A673 (cell line): ENCODE results near the gene VEGFB. TPM values are rescaled to one million over a fixed set of nuclear protein-coding genes. Genes with fewer than 3 reads are reported as not detected.
A peak's percentile ranks its signal among the peaks of the same experiment; 100 is the strongest.

Experiments
- BruUV-seq: library from RNA; stranded (reverse); fragments of 400-500 nt; replicated peaks from 2 replicates; lab custom pipeline; 2021; lab: Mats Ljungman, UMichigan
- CTCF ChIA-PET: fragments of 300-600 bp; sonication (Branson Sonifier 250); formaldehyde crosslinking; loops from one replicate; lab custom pipeline; 2022; ENCODE audit warnings: antibody characterized with exemption; lab: Charles Lee
- POLR2A ChIA-PET: fragments of 300-600 bp; sonication (Branson Sonifier 250); formaldehyde crosslinking; loops from one replicate; lab custom pipeline; 2022; ENCODE audit warnings: antibody characterized with exemption; ENCODE audit not compliant: low non-redundant PET; lab: Charles Lee
- DNase-seq: peaks from one replicate; pipeline ENCODE4 v3.0.0-alpha.2; 2015; ENCODE audit warnings: low spot score
- H3K27ac ChIP-seq: fragments of 200-600 bp; sonication (generic); 2 replicates; pipeline ENCODE4 v1.5.1; 2016; ENCODE audit warnings: mixed run types, low read depth, mild to moderate bottlenecking, mixed read lengths, antibody characterized with exemption, low read length; ENCODE audit not compliant: poor library complexity, severe bottlenecking
- H3K27me3 ChIP-seq: fragments of 200-600 bp; sonication (generic); replicated peaks from 2 replicates; pipeline ENCODE4 v1.6.1; 2017; ENCODE audit warnings: mixed run types, low read depth, mild to moderate bottlenecking, mixed read lengths, antibody characterized with exemption, low read length; ENCODE audit not compliant: insufficient read depth, poor library complexity
- H3K36me3 ChIP-seq: fragments of 200-600 bp; sonication (generic); 2 replicates; pipeline ENCODE4 v1.6.1; 2016; ENCODE audit warnings: mixed run types, mild to moderate bottlenecking, mixed read lengths, antibody characterized with exemption, low read length; ENCODE audit not compliant: insufficient read depth, poor library complexity, severe bottlenecking
- H3K4me1 ChIP-seq: fragments of 200-600 bp; sonication (generic); 2 replicates; pipeline ENCODE4 v1.6.1; 2017; ENCODE audit warnings: mixed run types, mild to moderate bottlenecking, mixed read lengths, antibody characterized with exemption, low read length; ENCODE audit not compliant: insufficient read depth, poor library complexity, severe bottlenecking
- H3K4me3 ChIP-seq: fragments of 200-600 bp; sonication (generic); 2 replicates; pipeline ENCODE4 v1.5.1; 2016; ENCODE audit warnings: low read depth, mixed run types, mild to moderate bottlenecking, mixed read lengths, low read length; ENCODE audit not compliant: poor library complexity, severe bottlenecking
- H3K9me3 ChIP-seq: fragments of 200-600 bp; sonication (generic); 2 replicates; pipeline ENCODE4 v1.6.1; 2016; ENCODE audit warnings: mixed run types, low read depth, mild to moderate bottlenecking, mixed read lengths, antibody characterized with exemption, low read length; ENCODE audit not compliant: poor library complexity, severe bottlenecking
- CTCF ChIP-seq: fragments of 300-800, 200-600 bp; sonication (generic); conservative IDR thresholded peaks from 2 replicates; pipeline ENCODE4 v1.5.1; 2017; ENCODE audit warnings: low read depth, mild to moderate bottlenecking, antibody characterized with exemption, low read length, moderate library complexity, mixed read lengths
- EZH2 ChIP-seq: fragments of 200-600 bp; sonication (generic); IDR thresholded peaks from 2 replicates; pipeline ENCODE4 v1.6.1; 2017; ENCODE audit warnings: borderline replicate concordance, low read depth, mild to moderate bottlenecking, mixed read lengths, antibody characterized with exemption, low read length; ENCODE audit not compliant: poor library complexity, severe bottlenecking
- intact Hi-C: fragments of 100-400 bp; cut with micrococcal nuclease; formaldehyde crosslinking; loops from one replicate; pipeline ENCODE4 v1.10.0; 2022; ENCODE audit not compliant: unreplicated experiment
- total RNA-seq: library from RNA; stranded (reverse); gene quantifications from 2 replicates; pipeline ENCODE4 v1.2.3, GENCODE V29; 2021

The VEGFB gene
- total RNA-seq, 1 experiment from 2014 or later, result 93.3 TPM

GRCh38 chr11:64208796-64209562 is 25.4 kb upstream of the VEGFB start:
- H3K9me3 ChIP-seq, result no peaks in the 10 kb centered on the region
- ChIA-PET CTCF (no interaction called here), POLR2A (no interaction called here)
- H3K4me1 ChIP-seq, result peaks cover 59% of the 10 kb centered on the region
- H3K4me3 ChIP-seq, result peak overlapping the region; percentile 40
- TF ChIP-seq EZH2 (no peak), CTCF (no peak)
- no TSS peak for BruUV-seq
- H3K27ac ChIP-seq, result peak overlapping the region; percentile 93
- no peak for DNase-seq
- peaks cover 26% of the 10 kb centered on the region for H3K36me3 ChIP-seq
- H3K27me3 ChIP-seq, result no peaks in the 10 kb centered on the region
- intact Hi-C loops, result loop anchor here (5.0 kb wide), 1 partner anchor 38 kb away; the partner anchor contains the start of gene PPP1R14B

GRCh38 chr11:64209563-64209843 is 24.9 kb upstream of the VEGFB start:
- intact Hi-C loops, result loop anchor here (5.0 kb wide), 1 partner anchor 38 kb away; the partner anchor contains the start of gene PPP1R14B
- no peak for DNase-seq
- Histone ChIP-seq H3K9me3 (no peaks in the 10 kb centered on the region), H3K27me3 (no peaks in the 10 kb centered on the region), H3K27ac (peak overlapping the region; percentile 93), H3K36me3 (peaks cover 23% of the 10 kb centered on the region), H3K4me3 (no peak overlapping the region), H3K4me1 (peaks cover 55% of the 10 kb centered on the region)
- ChIA-PET POLR2A (no interaction called here), CTCF (no interaction called here)
- TF ChIP-seq CTCF (no peak), EZH2 (no peak)
- BruUV-seq, result no TSS peak

- Histone ChIP-seq H3K27ac (no peak overlapping the region), H3K4me3 (no peak overlapping the region), H3K36me3 (peaks cover 26% of the 10 kb centered on the region), H3K4me1 (peaks cover 55% of the 10 kb centered on the region), H3K27me3 (no peaks in the 10 kb centered on the region), H3K9me3 (no peaks in the 10 kb centered on the region)
- no peak for TF ChIP-seq CTCF
- CTCF ChIA-PET, result interaction anchor here (0.5 kb wide), 1 partner anchor 42 kb away, joined by 6 read pairs; no protein-coding TSS in a partner anchor
- no TSS peak for BruUV-seq
- POLR2A ChIA-PET, result interaction anchor here (0.6 kb wide), 1 partner anchor 15 kb away, joined by 7 read pairs; no protein-coding TSS in a partner anchor
- intact Hi-C loops, result no loop called here
- DNase-seq, result no peak
Measured at GRCh38 chr11:64210301-64211020, 23.9 kb upstream of the VEGFB start.
